Lung (tissue), 12 donors: ENCODE data around the gene FAM163B. TPM values are rescaled to one million over a fixed set of nuclear protein-coding genes. Genes with fewer than 3 reads are reported as not detected.
"Not testable (repeated sequence)": the region's sequence is repeated elsewhere in the genome, so short reads cannot be mapped to it uniquely, and the experiment has no call there.

ENCODE experiments used
- ATAC-seq: fragments of 200-7000 bp; cut with Tn5 transposase; one replicate; pipeline ENCODE4 v1.9.1; 2020; ENCODE audit warnings: moderate number of reproducible peaks; ENCODE audit not compliant: insufficient read depth, low FRiP score
- DNase-seq, 3 donors: peaks; one replicate each; pipeline ENCODE4 v3.0.0-alpha.2; 2013 to 2017
- H3K27ac ChIP-seq, 2 donors: one replicate each; pipeline ENCODE4 v1.5.1; 2013; ENCODE audit warnings: mild to moderate bottlenecking in 2 of 2, moderate library complexity in 2 of 2, control low read depth in 1 of 2, inconsistent platforms in 1 of 2, low read depth in 1 of 2, low read length in 1 of 2
- H3K27me3 ChIP-seq, 3 donors: one replicate each; pipeline ENCODE4 v1.5.1; 2013; ENCODE audit warnings: low read length in 2 of 3; ENCODE audit not compliant: control insufficient read depth in 3 of 3, insufficient read depth in 3 of 3
- H3K36me3 ChIP-seq, 4 donors: one replicate each; pipeline ENCODE4 v1.5.1; 2013; ENCODE audit warnings: low read length in 4 of 4, mild to moderate bottlenecking in 1 of 4, moderate library complexity in 1 of 4; ENCODE audit not compliant: control insufficient read depth in 4 of 4, insufficient read depth in 4 of 4
- H3K4me1 ChIP-seq, 5 donors: one replicate each; pipeline ENCODE4 v1.5.1; 2013; ENCODE audit warnings: low read length in 5 of 5, mild to moderate bottlenecking in 2 of 5, moderate library complexity in 1 of 5; ENCODE audit not compliant: control insufficient read depth in 5 of 5, insufficient read depth in 5 of 5
- H3K4me3 ChIP-seq: one replicate; pipeline ENCODE4 v1.5.1; 2013; ENCODE audit warnings: mild to moderate bottlenecking, control low read depth, moderate library complexity
- H3K9ac ChIP-seq, 2 donors: one replicate each; pipeline ENCODE4 v1.5.1; 2013; ENCODE audit warnings: low read length in 2 of 2, control low read depth in 1 of 2; ENCODE audit not compliant: insufficient read depth in 1 of 2
- H3K9me3 ChIP-seq, 4 donors: one replicate each; pipeline ENCODE4 v1.5.1; 2013; ENCODE audit warnings: low read length in 3 of 4, mild to moderate bottlenecking in 1 of 4, moderate library complexity in 1 of 4; ENCODE audit not compliant: control insufficient read depth in 4 of 4, insufficient read depth in 3 of 4
- WGBS, 2 donors: extraction: QIAGEN DNeasy Blood & Tissue Kit; methylation state at CpG; one replicate each; pipeline ENCODE4 v1.1.7; 2013; 5-methylcytosine and 5-hydroxymethylcytosine counted together
- polyA plus RNA-seq, 2 donors: library from polyadenylated mRNA; stranded (reverse); fragments of 200-250 nt; gene quantifications; one replicate each; pipeline ENCODE4 v1.2.1, GENCODE V29; 2013
- total RNA-seq, 2 donors: library from RNA; depleted of rRNA in 1 of 2; stranded (reverse); fragments of >200 nt in 1 of 2; gene quantifications; one replicate each; pipeline ENCODE4 v1.2.1, GENCODE V29; 2014 to 2021
- TF ChIP-seq, protein P1 (sequence below): IDR thresholded peaks from 2 replicates; pipeline ENCODE4 v1.5.1; 2012; ENCODE audit warnings: mild to moderate bottlenecking; ENCODE audit errors: control extremely low read depth, extremely low read depth
- donor health status: control.
- donor health status: control.
- donor health status: Bipolar disorder and iron deficiency.
- donor health status: healthy.
- donor health status: DM: yes; HTN: yes; CAD: no.

Gene FAM163B
- total and polyA plus RNA-seq, 4 donors = 0.10 to 0.51 (median 0.16) TPM; not detected in 1

DNA sequence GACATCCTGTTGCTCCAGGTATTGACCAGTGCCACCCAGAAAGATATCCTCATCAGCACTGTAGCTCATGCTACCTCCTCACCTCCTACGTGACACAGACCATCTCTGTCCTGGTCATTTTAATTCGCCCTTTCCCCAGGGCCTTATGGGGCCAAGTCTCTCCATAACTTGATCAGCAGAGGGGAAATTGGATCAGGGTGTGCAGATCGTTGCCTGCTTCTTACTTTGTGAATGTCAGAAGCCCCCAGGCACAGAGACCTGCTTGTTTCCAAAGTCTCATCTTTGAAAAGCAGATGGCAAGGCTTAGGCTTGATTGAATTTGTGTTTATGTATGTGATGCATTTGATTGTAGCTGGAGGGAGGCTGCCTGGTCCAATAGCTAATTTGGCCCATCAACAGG is 18.2 kb upstream of the FAM163B start:
- H3K4me3 ChIP-seq = no peak overlapping the region
- H3K36me3 ChIP-seq = no peaks in the 10 kb centered on the region
- TF ChIP-seq, protein P1, sequence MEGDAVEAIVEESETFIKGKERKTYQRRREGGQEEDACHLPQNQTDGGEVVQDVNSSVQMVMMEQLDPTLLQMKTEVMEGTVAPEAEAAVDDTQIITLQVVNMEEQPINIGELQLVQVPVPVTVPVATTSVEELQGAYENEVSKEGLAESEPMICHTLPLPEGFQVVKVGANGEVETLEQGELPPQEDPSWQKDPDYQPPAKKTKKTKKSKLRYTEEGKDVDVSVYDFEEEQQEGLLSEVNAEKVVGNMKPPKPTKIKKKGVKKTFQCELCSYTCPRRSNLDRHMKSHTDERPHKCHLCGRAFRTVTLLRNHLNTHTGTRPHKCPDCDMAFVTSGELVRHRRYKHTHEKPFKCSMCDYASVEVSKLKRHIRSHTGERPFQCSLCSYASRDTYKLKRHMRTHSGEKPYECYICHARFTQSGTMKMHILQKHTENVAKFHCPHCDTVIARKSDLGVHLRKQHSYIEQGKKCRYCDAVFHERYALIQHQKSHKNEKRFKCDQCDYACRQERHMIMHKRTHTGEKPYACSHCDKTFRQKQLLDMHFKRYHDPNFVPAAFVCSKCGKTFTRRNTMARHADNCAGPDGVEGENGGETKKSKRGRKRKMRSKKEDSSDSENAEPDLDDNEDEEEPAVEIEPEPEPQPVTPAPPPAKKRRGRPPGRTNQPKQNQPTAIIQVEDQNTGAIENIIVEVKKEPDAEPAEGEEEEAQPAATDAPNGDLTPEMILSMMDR = no peak
- H3K9me3 ChIP-seq = peaks cover 0 to 9% (median 0%) of the 10 kb centered on the region in 4 donors
- H3K9ac ChIP-seq = no peak overlapping the region
- DNase-seq = no peak
- H3K4me1 ChIP-seq = no peaks in the 10 kb centered on the region
- no peak for ATAC-seq
- WGBS, 2 donors = 82 to 86% methylated on average over 3 of the region's 3 CpGs
- H3K27me3 ChIP-seq = peaks cover 0 to 6% (median 0%) of the 10 kb centered on the region in 3 donors
- H3K27ac ChIP-seq = no peak overlapping the region

DNA sequence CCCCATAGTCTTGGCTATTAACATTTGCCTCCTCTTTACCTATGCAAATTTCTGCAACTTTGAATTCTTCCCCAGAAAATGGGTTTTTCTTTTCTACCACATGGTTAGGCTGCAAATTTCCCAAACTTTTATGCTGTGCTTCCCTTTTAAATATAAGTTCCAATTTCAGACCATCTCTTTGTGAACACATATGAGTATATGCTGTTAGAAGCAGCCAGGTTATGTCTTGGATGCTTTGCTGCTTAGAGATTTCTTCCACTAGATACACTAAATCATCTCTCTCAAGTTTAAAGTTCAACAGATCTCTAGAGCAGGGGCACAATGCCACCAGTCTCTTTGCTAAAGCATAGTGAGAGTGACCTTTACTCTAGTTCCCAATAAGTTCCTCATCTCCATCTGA is 16.8 kb upstream of the FAM163B start:
- H3K36me3 ChIP-seq, H3K4me3 ChIP-seq, DNase-seq, H3K27me3 ChIP-seq, H3K9ac ChIP-seq, H3K9me3 ChIP-seq, H3K4me1 ChIP-seq, ATAC-seq, H3K27ac ChIP-seq: not testable (repeated sequence)

DNA sequence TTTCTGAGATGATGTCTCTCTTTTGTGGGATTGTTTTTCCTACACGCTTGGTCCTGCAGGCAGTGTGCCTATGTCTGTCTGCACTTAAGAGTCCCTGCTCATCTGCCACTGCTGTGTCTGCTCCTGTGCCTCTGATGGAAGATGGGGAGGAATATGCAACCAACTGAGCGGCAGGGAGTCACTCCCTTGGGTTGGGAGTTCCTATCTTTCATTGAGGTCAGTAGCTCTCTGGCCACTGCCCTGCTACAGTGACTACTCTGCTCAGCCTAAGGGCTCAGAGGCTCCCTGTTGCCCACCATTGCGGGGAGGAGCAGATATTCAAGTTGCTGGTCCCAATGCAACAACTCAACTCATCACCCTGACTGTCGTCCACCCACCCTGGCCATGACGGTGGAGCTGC is 13.4 kb upstream of the FAM163B start:
- Histone ChIP-seq H3K36me3 (no peaks in the 10 kb centered on the region), H3K4me1 (no peaks in the 10 kb centered on the region), H3K4me3 (no peak overlapping the region), H3K27ac (no peak overlapping the region), H3K9ac (no peak overlapping the region), H3K9me3 (peaks cover 0 to 9% (median 0%) of the 10 kb centered on the region in 4 donors), H3K27me3 (peaks cover 0 to 22% (median 2%) of the 10 kb centered on the region in 3 donors)
- 74 to 75% methylated on average over 5 of the region's 5 CpGs for WGBS, 2 donors
- TF ChIP-seq, protein P1 = no peak
- ATAC-seq = no peak
- DNase-seq = no peak

DNA sequence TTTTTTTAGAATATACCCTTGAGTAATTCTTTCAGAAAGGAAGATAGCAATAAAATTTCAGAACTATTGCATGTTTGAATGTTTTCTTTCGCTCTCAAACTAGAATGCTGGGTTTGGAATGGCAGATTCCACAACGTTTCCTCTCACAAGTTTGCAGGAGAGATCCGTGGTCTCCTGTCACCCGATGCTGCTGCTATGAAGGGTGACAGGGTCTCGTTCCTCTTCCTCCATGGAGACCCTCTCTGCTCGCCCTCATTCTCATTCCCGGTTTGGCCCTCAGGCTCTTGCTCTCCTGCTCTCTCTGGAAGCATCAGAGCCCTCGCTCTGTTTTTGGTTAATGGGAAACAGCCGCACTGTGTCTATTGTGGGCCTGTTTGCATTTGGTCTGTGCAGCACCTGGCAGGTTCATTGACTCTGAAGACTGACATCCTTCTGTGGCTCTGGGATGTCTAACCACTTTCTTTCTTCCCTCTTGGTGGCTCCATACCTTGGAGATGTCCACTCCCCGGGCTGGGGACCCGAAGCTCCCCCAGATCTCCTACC is 12.6 kb upstream of the FAM163B start:
- Histone ChIP-seq H3K36me3 (no peaks in the 10 kb centered on the region), H3K9ac (no peak overlapping the region), H3K9me3 (peaks cover 0 to 7% (median 0%) of the 10 kb centered on the region in 4 donors), H3K4me1 (no peaks in the 10 kb centered on the region), H3K4me3 (no peak overlapping the region), H3K27me3 (peaks cover 0 to 22% (median 2%) of the 10 kb centered on the region in 3 donors), H3K27ac (no peak overlapping the region)
- WGBS, 2 donors = 74 to 84% methylated on average over 11 of the region's 11 CpGs
- DNase-seq (no peak), ATAC-seq (no peak)
- TF ChIP-seq, protein P1 = no peak
